ENCODE measurements around the gene BOC.

The BOC gene

GRCh38 chr3:113227146-113227545 is 15.8 kb downstream of the BOC start:
- DNase-seq: no peak

GRCh38 chr3:113228498-113229286 is 17.3 kb downstream of the BOC start:
- no peak for DNase-seq

- no peak for DNase-seq
Measured at GRCh38 chr3:113231391-113231790, 20.0 kb downstream of the BOC start.

- DNase-seq: peak; percentile 6 to 74
Measured at GRCh38 chr3:113231827-113232253, 20.5 kb downstream of the BOC start.

- no peak for DNase-seq
Measured at GRCh38 chr3:113232342-113232741, 21.0 kb downstream of the BOC start.

- DNase-seq: no peak
Measured at GRCh38 chr3:113233497-113233896, 22.1 kb downstream of the BOC start.

- DNase-seq: no peak
Measured at GRCh38 chr3:113234028-113234427, 22.7 kb downstream of the BOC start.

- DNase-seq: no peak
Measured at GRCh38 chr3:113234688-113235260, 23.4 kb downstream of the BOC start.

GRCh38 chr3:113238503-113238902 is 27.1 kb downstream of the BOC start:
- DNase-seq: no peak

GRCh38 chr3:113240841-113241240 is 29.5 kb downstream of the BOC start:
- DNase-seq: no peak

GRCh38 chr3:113241292-113242095 is 30.1 kb downstream of the BOC start:
- DNase-seq: no peak

GRCh38 chr3:113242096-113242581 is 30.8 kb downstream of the BOC start:
- DNase-seq: no peak

- DNase-seq: no peak
Measured at GRCh38 chr3:113243071-113243470, 31.7 kb downstream of the BOC start.

- no peak for DNase-seq
Measured at GRCh38 chr3:113243846-113244245, 32.5 kb downstream of the BOC start.

GRCh38 chr3:113245761-113246161 is 34.4 kb downstream of the BOC start:
- no peak for DNase-seq

- no peak for DNase-seq
Measured at GRCh38 chr3:113247068-113247467, 35.7 kb downstream of the BOC start.

GRCh38 chr3:113247675-113248458 is 36.5 kb downstream of the BOC start:
- DNase-seq: no peak

- DNase-seq: no peak
Measured at GRCh38 chr3:113249111-113249510, 37.8 kb downstream of the BOC start.

- no peak for DNase-seq
Measured at GRCh38 chr3:113249601-113250000, 38.2 kb downstream of the BOC start.

- no peak for DNase-seq
Measured at GRCh38 chr3:113250566-113250965, 39.2 kb downstream of the BOC start.

GRCh38 chr3:113251817-113252216 is 40.5 kb downstream of the BOC start:
- no peak for DNase-seq

- no peak for DNase-seq
Measured at GRCh38 chr3:113252553-113252952, 41.2 kb downstream of the BOC start.

- no peak for DNase-seq
Measured at GRCh38 chr3:113253702-113254101, 42.3 kb downstream of the BOC start.
